Fibroblast of the aortic adventitia (primary cell): ENCODE measurements around the gene VARS1. TPM values are rescaled to one million over a fixed set of nuclear protein-coding genes. Genes with fewer than 3 reads are reported as not detected.

Experiments used
- DNase-seq: peaks from one replicate; pipeline ENCODE4 v3.0.0-alpha.2; 2010; ENCODE audit warnings: low read depth
- H3K4me3 ChIP-seq: 2 replicates; pipeline ENCODE4 v1.5.1; 2011; ENCODE audit warnings: low read depth, mild to moderate bottlenecking, control low read depth, low read length, moderate library complexity
- CTCF ChIP-seq: IDR thresholded peaks from 2 replicates; pipeline ENCODE4 v1.5.1; 2011; ENCODE audit warnings: mild to moderate bottlenecking, low read length, control low read depth, inconsistent platforms; ENCODE audit not compliant: insufficient read depth
- total RNA-seq: library from RNA; depleted of rRNA; stranded (reverse); fragments of >200 nt; gene quantifications from 2 replicates; pipeline ENCODE4 v1.2.3, GENCODE V29; 2012; ENCODE audit warnings: low replicate concordance

The VARS1 gene
- total RNA-seq, 1 donor, result 68.8 TPM

GRCh38 chr6:31768363-31769257, 26.9 kb downstream of the VARS1 start:
- no peak for DNase-seq
- H3K4me3 ChIP-seq, result no peak overlapping the region
- no peak for TF ChIP-seq CTCF

- DNase-seq, result no peak
- no peak for TF ChIP-seq CTCF
- H3K4me3 ChIP-seq, result no peak overlapping the region
Measured at GRCh38 chr6:31767096-31767645, 28.4 kb downstream of the VARS1 start.

- no peak for DNase-seq
- TF ChIP-seq CTCF, result no peak
- peak overlapping the region; percentile 41 for H3K4me3 ChIP-seq
Measured at GRCh38 chr6:31765910-31766794, 29.4 kb downstream of the VARS1 start.

- TF ChIP-seq CTCF, result no peak
- H3K4me3 ChIP-seq, result no peak overlapping the region
- no peak for DNase-seq
Measured at GRCh38 chr6:31765559-31765909, 30.0 kb downstream of the VARS1 start.

- no peak overlapping the region for H3K4me3 ChIP-seq
- no peak for TF ChIP-seq CTCF
- no peak for DNase-seq
Measured at GRCh38 chr6:31764198-31764597, 31.4 kb downstream of the VARS1 start.

GRCh38 chr6:31763619-31763940, 32.0 kb downstream of the VARS1 start:
- H3K4me3 ChIP-seq, result no peak overlapping the region
- peak; percentile 76 for DNase-seq
- TF ChIP-seq CTCF, result no peak
